Chondrocyte (in vitro differentiated cells): Measurements from ENCODE around the gene SV2C. TPM values are rescaled to one million over a fixed set of nuclear protein-coding genes. Genes with fewer than 3 reads are reported as not detected.
"Not testable (repeated sequence)": the region's sequence is repeated elsewhere in the genome, so short reads cannot be mapped to it uniquely, and the experiment has no call there.

Source experiments
- DNase-seq: peaks from one replicate; pipeline ENCODE4 v3.0.0; 2021; ENCODE audit warnings: mixed read lengths, low spot score
- H3K27ac Mint-ChIP-seq: one replicate; pipeline ENCODE4 v1.8.0; 2021; ENCODE audit warnings: mild to moderate bottlenecking, moderate library complexity, mixed read lengths; ENCODE audit not compliant: unreplicated experiment
- H3K27me3 Mint-ChIP-seq: 2 replicates; pipeline ENCODE4 v1.8.0; 2021; ENCODE audit warnings: low read depth, mixed read lengths
- H3K36me3 Mint-ChIP-seq: 2 replicates; pipeline ENCODE4 v1.8.0; 2021; ENCODE audit warnings: low read depth, mixed read lengths
- H3K4me1 Mint-ChIP-seq: 2 replicates; pipeline ENCODE4 v1.8.0; 2021; ENCODE audit warnings: low read depth, mild to moderate bottlenecking, mixed read lengths
- H3K4me3 Mint-ChIP-seq: one replicate; pipeline ENCODE4 v1.8.0; 2021; ENCODE audit warnings: mild to moderate bottlenecking, moderate library complexity, mixed read lengths; ENCODE audit not compliant: unreplicated experiment
- H3K9me3 Mint-ChIP-seq: 2 replicates; pipeline ENCODE4 v1.8.0; 2021; ENCODE audit warnings: low read depth, mixed read lengths
- total RNA-seq: library from RNA; stranded (reverse); gene quantifications from 3 replicates; pipeline ENCODE4 v1.2.1, GENCODE V29; 2021
- TF ChIP-seq, protein P1 (sequence below): fragments of 200-600 bp; sonication (generic); IDR thresholded peaks from 2 replicates; pipeline ENCODE4 v1.5.0; 2021; ENCODE audit warnings: antibody characterized with exemption, mild to moderate bottlenecking, moderate library complexity

The SV2C gene
- total RNA-seq, 1 donor from 2014 or later = 0.02 TPM

DNA sequence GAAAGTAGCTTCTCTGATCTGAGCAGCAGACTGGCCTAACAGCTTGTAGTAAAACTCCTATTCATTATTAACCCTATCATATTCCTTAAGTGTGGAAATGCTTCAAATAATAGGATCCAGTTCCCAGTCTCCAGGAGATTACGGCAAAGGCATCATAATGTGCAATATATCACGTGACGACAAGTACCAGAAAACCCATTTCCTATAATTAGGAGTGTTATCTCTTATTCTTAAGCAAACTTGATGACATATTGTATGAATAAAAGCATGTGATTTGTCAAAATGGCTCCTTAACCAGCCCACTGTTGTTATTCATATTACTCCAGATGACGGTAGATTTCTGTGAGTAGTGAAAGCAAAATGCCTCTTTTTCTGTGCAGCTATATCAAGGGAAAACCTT, 2.9 kb downstream of the SV2C start:
- Mint-ChIP-seq H3K4me1 (peaks cover 24% of the 10 kb centered on the region), H3K27me3 (peaks cover 54% of the 10 kb centered on the region), H3K27ac (no peak overlapping the region), H3K36me3 (no peaks in the 10 kb centered on the region), H3K9me3 (no peaks in the 10 kb centered on the region), H3K4me3 (no peak overlapping the region)
- TF ChIP-seq, protein P1, sequence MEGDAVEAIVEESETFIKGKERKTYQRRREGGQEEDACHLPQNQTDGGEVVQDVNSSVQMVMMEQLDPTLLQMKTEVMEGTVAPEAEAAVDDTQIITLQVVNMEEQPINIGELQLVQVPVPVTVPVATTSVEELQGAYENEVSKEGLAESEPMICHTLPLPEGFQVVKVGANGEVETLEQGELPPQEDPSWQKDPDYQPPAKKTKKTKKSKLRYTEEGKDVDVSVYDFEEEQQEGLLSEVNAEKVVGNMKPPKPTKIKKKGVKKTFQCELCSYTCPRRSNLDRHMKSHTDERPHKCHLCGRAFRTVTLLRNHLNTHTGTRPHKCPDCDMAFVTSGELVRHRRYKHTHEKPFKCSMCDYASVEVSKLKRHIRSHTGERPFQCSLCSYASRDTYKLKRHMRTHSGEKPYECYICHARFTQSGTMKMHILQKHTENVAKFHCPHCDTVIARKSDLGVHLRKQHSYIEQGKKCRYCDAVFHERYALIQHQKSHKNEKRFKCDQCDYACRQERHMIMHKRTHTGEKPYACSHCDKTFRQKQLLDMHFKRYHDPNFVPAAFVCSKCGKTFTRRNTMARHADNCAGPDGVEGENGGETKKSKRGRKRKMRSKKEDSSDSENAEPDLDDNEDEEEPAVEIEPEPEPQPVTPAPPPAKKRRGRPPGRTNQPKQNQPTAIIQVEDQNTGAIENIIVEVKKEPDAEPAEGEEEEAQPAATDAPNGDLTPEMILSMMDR = no peak
- no peak for DNase-seq

DNA sequence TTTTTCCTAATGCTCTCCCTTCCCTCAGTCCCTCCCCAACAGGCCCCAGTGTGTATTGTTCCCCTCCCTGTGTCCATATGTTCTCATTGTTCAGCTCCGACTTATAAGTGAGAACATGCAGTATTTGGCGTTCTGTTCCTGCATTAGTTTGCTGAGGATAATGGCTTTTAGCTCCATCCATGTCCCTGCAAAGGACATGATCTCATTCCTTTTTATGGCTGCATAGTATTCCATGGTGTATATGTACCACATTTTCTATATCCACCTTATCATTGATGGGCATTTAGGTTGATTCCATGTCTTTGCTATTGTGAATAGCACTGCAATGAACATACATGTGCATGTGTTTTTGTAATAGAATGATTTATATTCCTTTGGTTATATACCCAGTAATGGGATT, 6.0 kb downstream of the SV2C start:
- H3K27ac Mint-ChIP-seq, H3K4me3 Mint-ChIP-seq, DNase-seq, H3K4me1 Mint-ChIP-seq, H3K36me3 Mint-ChIP-seq, H3K9me3 Mint-ChIP-seq: not testable (repeated sequence)
- peaks cover 33% of the 10 kb centered on the region for H3K27me3 Mint-ChIP-seq

DNA sequence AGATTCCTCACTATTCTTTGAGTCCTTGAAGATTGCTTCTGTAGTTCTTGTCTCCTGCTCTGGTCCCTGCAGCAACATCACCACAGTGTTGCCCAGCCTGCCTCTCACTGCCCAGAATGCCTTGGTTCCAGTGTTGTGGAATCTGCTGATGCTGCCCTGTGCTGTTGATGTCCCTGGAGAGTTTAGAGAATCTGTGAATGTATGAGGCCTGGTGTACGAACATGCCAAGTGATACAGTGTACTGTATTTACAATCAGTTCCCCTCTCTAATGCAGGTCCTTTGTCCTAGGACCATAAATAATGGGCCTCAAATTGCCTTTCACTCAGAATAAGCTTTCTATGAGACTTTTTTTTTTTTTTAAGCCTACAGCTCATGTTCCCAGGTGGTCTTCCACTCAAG, 8.2 kb downstream of the SV2C start:
- Mint-ChIP-seq H3K27ac (no peak overlapping the region), H3K36me3 (no peaks in the 10 kb centered on the region), H3K4me3 (no peak overlapping the region), H3K9me3 (no peaks in the 10 kb centered on the region), H3K4me1 (no peaks in the 10 kb centered on the region), H3K27me3 (peaks cover 21% of the 10 kb centered on the region)
- no peak for DNase-seq
- TF ChIP-seq, protein P1 = no peak

DNA sequence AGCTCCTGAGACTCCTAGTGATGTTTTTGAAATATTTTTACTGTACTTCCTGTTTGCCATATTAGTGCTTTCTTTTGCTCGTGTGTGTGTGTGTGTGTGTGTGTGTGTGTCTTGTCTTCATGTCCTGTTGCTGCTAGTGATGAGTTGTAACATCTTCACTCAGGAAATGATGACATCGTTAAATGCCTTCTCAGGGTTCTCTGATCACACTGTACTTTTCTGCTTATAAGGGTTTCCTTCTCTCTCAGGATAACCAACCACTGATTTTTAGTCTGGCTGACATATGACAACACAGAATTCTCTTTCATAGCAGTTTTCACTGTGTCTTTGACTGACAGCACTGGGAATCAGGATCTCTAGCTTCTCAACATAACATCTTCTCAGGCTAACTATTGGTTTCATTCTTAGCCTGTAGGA, 16.1 kb downstream of the SV2C start:
- Mint-ChIP-seq H3K27me3 (peaks cover 21% of the 10 kb centered on the region), H3K4me1 (no peaks in the 10 kb centered on the region), H3K4me3 (no peak overlapping the region), H3K36me3 (no peaks in the 10 kb centered on the region), H3K9me3 (no peaks in the 10 kb centered on the region), H3K27ac (no peak overlapping the region)
- TF ChIP-seq, protein P1 = no peak
- no peak for DNase-seq

DNA sequence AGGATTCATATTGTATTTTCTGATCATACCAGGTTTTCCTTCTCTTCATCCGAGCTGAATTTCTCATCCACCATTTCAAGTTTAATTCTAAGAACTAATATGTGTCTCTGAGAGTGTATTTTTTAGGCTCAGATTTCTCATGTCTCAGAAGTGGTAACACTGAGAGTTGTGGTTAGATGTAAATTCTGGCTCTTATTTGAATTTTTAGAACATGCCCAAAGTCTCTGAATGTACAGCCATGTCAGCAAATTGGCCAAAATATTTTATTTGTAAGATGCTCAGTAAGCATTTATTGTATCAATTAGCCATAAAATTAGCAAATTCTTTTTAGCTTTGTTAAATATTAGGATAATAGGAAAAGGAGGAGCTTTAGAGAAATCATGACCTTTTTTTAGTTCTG, 16.6 kb downstream of the SV2C start:
- no peaks in the 10 kb centered on the region for H3K9me3 Mint-ChIP-seq
- TF ChIP-seq, protein P1 = no peak
- H3K27ac Mint-ChIP-seq = no peak overlapping the region
- no peaks in the 10 kb centered on the region for H3K4me1 Mint-ChIP-seq
- H3K36me3 Mint-ChIP-seq = no peaks in the 10 kb centered on the region
- no peak overlapping the region for H3K4me3 Mint-ChIP-seq
- no peak for DNase-seq
- peaks cover 21% of the 10 kb centered on the region for H3K27me3 Mint-ChIP-seq

DNA sequence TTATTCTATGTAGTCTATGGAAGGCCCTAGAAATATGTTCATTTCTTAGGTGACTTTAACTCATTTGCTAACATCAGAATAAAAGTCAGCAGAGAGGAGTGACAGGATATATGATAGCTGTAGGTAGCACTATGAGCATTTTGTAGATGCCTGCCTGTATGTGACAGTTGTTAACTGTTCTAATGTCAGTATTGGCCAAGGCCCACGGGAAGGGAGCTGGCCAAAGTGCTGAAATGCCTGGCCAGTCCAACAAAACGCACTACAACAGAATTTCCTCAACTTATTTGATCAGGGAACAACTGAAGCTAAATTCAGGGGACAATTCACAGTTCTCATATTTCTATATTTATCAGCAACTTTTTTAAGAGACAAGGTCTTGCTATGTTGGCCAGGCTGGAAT, 20.8 kb downstream of the SV2C start:
- no peaks in the 10 kb centered on the region for H3K4me1 Mint-ChIP-seq
- H3K27me3 Mint-ChIP-seq = peaks cover 22% of the 10 kb centered on the region
- TF ChIP-seq, protein P1 = no peak
- no peak for DNase-seq
- no peaks in the 10 kb centered on the region for H3K9me3 Mint-ChIP-seq
- H3K27ac Mint-ChIP-seq = no peak overlapping the region
- no peak overlapping the region for H3K4me3 Mint-ChIP-seq
- no peaks in the 10 kb centered on the region for H3K36me3 Mint-ChIP-seq
